Measurements from ENCODE around the gene ZBTB20. TPM values are rescaled to one million over a fixed set of nuclear protein-coding genes. Genes with fewer than 3 reads are reported as not detected.

ZBTB20 gene
- polyA plus RNA-seq, 1 of the 3 experiments (the other 2 are of a cell fraction): 0.43 TPM

- Histone ChIP-seq H3K9me2 (no peaks in the 10 kb centered on the region), H3K27me3 (ENCODE audit: insufficient read depth) (no peaks in the 10 kb centered on the region), H3K9ac (no peak overlapping the region), H3K27ac (ENCODE audit: low read depth in 2 of 2, low read length in 1 of 2) (no peak overlapping the region; a peak in 1 of 4 replicates), H3K36me3 (replicated peaks in 1 of 2; ENCODE audit: control insufficient read depth in 1 of 2, insufficient read depth in 2 of 2, low read length in 1 of 2) (no peaks in the 10 kb centered on the region), H2AFZ (ENCODE audit: low read depth) (no peak overlapping the region), H3K4me2 (no peak overlapping the region), H3F3A (replicated peaks; ENCODE audit: insufficient read depth) (no peaks in the 10 kb centered on the region), H3K79me2 (ENCODE audit: insufficient read depth) (no peaks in the 10 kb centered on the region), H4K20me1 (ENCODE audit: insufficient read depth) (no peaks in the 10 kb centered on the region), H3K4me3 (ENCODE audit: low read depth in 2 of 2, low read length in 1 of 2) (no peak overlapping the region), H3K4me1 (ENCODE audit: control insufficient read depth in 1 of 2, insufficient read depth in 2 of 2, low read depth in 1 of 2, low read length in 1 of 2) (peaks cover 0 to 9% of the 10 kb centered on the region in 2 experiments; a peak in 2 of 4 replicates), H3K9me3 (no peaks in the 10 kb centered on the region)
- TF ChIP-seq FOXJ3 (CRISPR knock-in tag; IDR thresholded peaks at IDR 0.05) (no peak), MXI1 (IDR thresholded peaks at IDR 0.05; ENCODE audit: low read depth, low read length) (no peak), GATA2 (CRISPR knock-in tag; IDR thresholded peaks at IDR 0.05) (no peak), CTCF (IDR thresholded peaks at IDR 0.05) (no peak)
- ChIA-PET CTCF (interaction anchor here (1.0 to 1.3 kb wide), 3 partner anchors 9 to 145 kb away, joined by 3 to 4 read pairs (median 3); no protein-coding TSS in a partner anchor), POLR2A (no interaction called here)
- no peak for DNase-seq
Measured at GRCh38 chr3:114893361-114893760, 253.7 kb downstream of the ZBTB20 start.

DNA sequence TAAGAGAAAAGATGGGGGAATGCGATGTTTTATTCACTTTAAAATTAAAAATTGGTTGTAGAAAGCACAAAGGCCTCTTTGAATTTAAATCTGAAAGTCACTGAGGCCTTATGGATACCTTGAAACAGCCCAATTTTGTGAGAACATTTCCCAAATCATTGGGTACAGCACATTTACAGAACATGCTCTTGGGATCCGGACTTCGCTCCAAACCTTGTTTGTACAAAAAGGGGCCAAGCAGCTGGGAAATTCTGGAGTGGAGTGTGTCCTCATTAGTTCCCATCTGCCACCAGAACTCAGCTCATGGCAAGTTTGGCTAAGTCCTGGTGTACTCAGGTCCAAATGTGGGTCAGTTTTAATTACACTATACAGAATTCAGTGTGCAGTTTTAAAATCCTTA lies 254.2 kb downstream of the ZBTB20 start:
- Histone ChIP-seq H2AFZ (ENCODE audit: low read depth) (no peak overlapping the region), H4K20me1 (ENCODE audit: insufficient read depth) (no peaks in the 10 kb centered on the region), H3K4me3 (ENCODE audit: low read depth in 2 of 2, low read length in 1 of 2) (no peak overlapping the region), H3K4me2 (no peak overlapping the region), H3K9me3 (no peaks in the 10 kb centered on the region), H3K79me2 (ENCODE audit: insufficient read depth) (no peaks in the 10 kb centered on the region), H3F3A (replicated peaks; ENCODE audit: insufficient read depth) (no peaks in the 10 kb centered on the region), H3K27ac (ENCODE audit: low read depth in 2 of 2, low read length in 1 of 2) (no peak overlapping the region; a peak in 1 of 4 replicates), H3K36me3 (replicated peaks in 1 of 2; ENCODE audit: control insufficient read depth in 1 of 2, insufficient read depth in 2 of 2, low read length in 1 of 2) (no peaks in the 10 kb centered on the region), H3K9ac (no peak overlapping the region), H3K27me3 (ENCODE audit: insufficient read depth) (no peaks in the 10 kb centered on the region), H3K9me2 (no peaks in the 10 kb centered on the region), H3K4me1 (ENCODE audit: control insufficient read depth in 1 of 2, insufficient read depth in 2 of 2, low read depth in 1 of 2, low read length in 1 of 2) (peaks cover 0 to 9% of the 10 kb centered on the region in 2 experiments; a peak in 2 of 4 replicates)
- 93% methylated on average over 3 of the region's 3 CpGs for WGBS (ENCODE audit: low lambda C conversion rate)
- POLR2A ChIA-PET: interaction anchor here (1.0 kb wide), 1 partner anchor 254 kb away, joined by 4 read pairs; no protein-coding TSS in a partner anchor
- CTCF ChIA-PET: interaction anchor here (1.0 to 1.3 kb wide), 3 partner anchors 10 to 145 kb away, joined by 3 to 4 read pairs (median 3); no protein-coding TSS in a partner anchor
- TF ChIP-seq CHD2 (IDR thresholded peaks at IDR 0.05; ENCODE audit: low read length, partially characterized antibody) (no peak), FOXJ3 (CRISPR knock-in tag; IDR thresholded peaks at IDR 0.05) (no peak), REST (IDR thresholded peaks at IDR 0.05; ENCODE audit: low read depth, low read length) (no peak), CTCF (IDR thresholded peaks at IDR 0.05) (no peak)
- no peak for DNase-seq

All from SK-N-SH (cell line).